Subcutaneous abdominal adipose tissue (tissue), 5 donors: Measurements from ENCODE around the gene RHEB.
"Not testable (repeated sequence)": the region's sequence is repeated elsewhere in the genome, so short reads cannot be mapped to it uniquely, and the experiment has no call there.

Experiments used
- H3K27ac ChIP-seq: one replicate; pipeline ENCODE4 v1.7.0; 2013; ENCODE audit warnings: low read depth, mild to moderate bottlenecking, inconsistent platforms, low read length, moderate library complexity
- H3K27me3 ChIP-seq, 5 donors: one replicate each; pipeline ENCODE4 v1.7.0; 2013; ENCODE audit warnings: low read length in 5 of 5, inconsistent platforms in 1 of 5; ENCODE audit not compliant: control insufficient read depth in 5 of 5, insufficient read depth in 4 of 5
- H3K36me3 ChIP-seq, 5 donors: one replicate each; pipeline ENCODE4 v1.7.0; 2013; ENCODE audit warnings: low read length in 5 of 5; ENCODE audit not compliant: control insufficient read depth in 5 of 5, insufficient read depth in 5 of 5
- H3K4me1 ChIP-seq, 5 donors: one replicate each; pipeline ENCODE4 v1.7.0; 2013; ENCODE audit warnings: low read length in 5 of 5, mild to moderate bottlenecking in 3 of 5, moderate library complexity in 1 of 5; ENCODE audit not compliant: control insufficient read depth in 5 of 5, insufficient read depth in 5 of 5
- H3K4me3 ChIP-seq, 5 donors: one replicate each; pipeline ENCODE4 v1.7.0; 2013; ENCODE audit warnings: low read length in 5 of 5, low read depth in 1 of 5
- H3K9ac ChIP-seq, 5 donors: one replicate each; pipeline ENCODE4 v1.7.0; 2013; ENCODE audit warnings: low read length in 5 of 5, mild to moderate bottlenecking in 4 of 5, moderate library complexity in 3 of 5
- H3K9me3 ChIP-seq, 5 donors: one replicate each; pipeline ENCODE4 v1.7.0; 2013; ENCODE audit warnings: low read length in 5 of 5; ENCODE audit not compliant: control insufficient read depth in 5 of 5
- donor health status: healthy.
- donor health status: healthy.
- donor health status: healthy.
- donor health status: healthy.
- donor health status: healthy.

The RHEB gene

DNA sequence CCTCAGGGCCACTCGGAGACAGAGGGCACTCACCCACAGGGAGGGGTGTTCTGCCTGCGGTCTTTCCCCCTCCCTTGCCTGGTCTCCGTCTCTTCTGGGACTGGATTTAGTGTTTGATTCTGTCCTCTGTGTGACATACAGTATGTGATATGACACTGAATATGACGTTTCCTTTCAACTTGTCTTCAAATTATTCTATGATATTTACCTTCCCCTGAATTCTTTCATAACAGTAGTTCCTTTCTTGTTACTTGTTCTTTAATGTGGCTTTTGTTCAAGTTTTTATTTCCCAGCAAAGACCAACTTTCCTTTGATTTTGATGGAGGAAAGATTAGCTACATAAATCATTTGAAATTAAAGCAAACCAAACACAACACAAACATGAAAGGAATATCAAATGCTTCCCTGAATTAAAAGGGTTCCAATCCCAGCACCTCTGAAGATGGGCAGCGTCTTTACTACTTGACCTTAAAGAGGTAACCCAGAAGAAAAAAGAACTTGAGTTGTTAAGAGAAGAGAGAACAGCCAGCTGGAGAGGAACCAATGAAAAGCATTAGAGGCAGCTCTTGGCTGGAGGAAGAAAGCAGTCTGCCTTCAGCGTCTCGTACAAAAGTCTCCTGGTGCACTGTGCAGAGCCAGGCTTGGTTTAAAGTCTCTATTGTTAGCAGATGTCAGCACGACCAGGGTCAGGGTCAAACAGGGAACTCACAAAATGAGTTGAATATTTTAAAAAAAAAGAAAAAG is 18.3 kb upstream of the RHEB start:
- peaks cover 1 to 14% (median 4%) of the 10 kb centered on the region in 5 donors for H3K4me1 ChIP-seq
- H3K36me3 ChIP-seq, result no peaks in the 10 kb centered on the region
- no peak overlapping the region for H3K9ac ChIP-seq
- no peaks in the 10 kb centered on the region for H3K9me3 ChIP-seq
- H3K27me3 ChIP-seq, result no peaks in the 10 kb centered on the region
- no peak overlapping the region for H3K4me3 ChIP-seq
- H3K27ac ChIP-seq, result no peak overlapping the region

- H3K36me3 ChIP-seq, result not testable (repeated sequence)
Observed at GRCh38 chr7:151536178-151536577, 16.5 kb upstream of the RHEB start.

GRCh38 chr7:151529842-151530241 is 10.1 kb upstream of the RHEB start:
- no peaks in the 10 kb centered on the region for H3K36me3 ChIP-seq
- no peak overlapping the region for H3K4me3 ChIP-seq
- H3K4me1 ChIP-seq, result no peaks in the 10 kb centered on the region
- peaks cover 0 to 6% (median 4%) of the 10 kb centered on the region in 5 donors for H3K9me3 ChIP-seq
- no peak overlapping the region for H3K27ac ChIP-seq
- no peak overlapping the region for H3K9ac ChIP-seq
- H3K27me3 ChIP-seq, result no peaks in the 10 kb centered on the region

More at GRCh38 chr7:151536178-151536577, 16.5 kb upstream of the RHEB start:
- not testable (repeated sequence) for H3K27me3 ChIP-seq, H3K9ac ChIP-seq, H3K27ac ChIP-seq, H3K9me3 ChIP-seq, H3K4me3 ChIP-seq
- H3K4me1 ChIP-seq, result peaks cover 1 to 14% (median 4%) of the 10 kb centered on the region in 5 donors

- Histone ChIP-seq H3K4me3 (no peak overlapping the region), H3K36me3 (no peaks in the 10 kb centered on the region), H3K4me1 (peaks cover 1 to 11% (median 9%) of the 10 kb centered on the region in 5 donors), H3K9me3 (peaks cover 0 to 4% (median 1%) of the 10 kb centered on the region in 5 donors), H3K27me3 (no peaks in the 10 kb centered on the region), H3K27ac (no peak overlapping the region), H3K9ac (no peak overlapping the region)
Observed at GRCh38 chr7:151524845-151525244, 5.2 kb upstream of the RHEB start.

GRCh38 chr7:151524331-151524730 is 4.6 kb upstream of the RHEB start:
- no peaks in the 10 kb centered on the region for H3K9me3 ChIP-seq
- no peak overlapping the region for H3K4me3 ChIP-seq
- H3K36me3 ChIP-seq, result no peaks in the 10 kb centered on the region
- H3K9ac ChIP-seq, result no peak overlapping the region
- H3K27ac ChIP-seq, result no peak overlapping the region
- peaks cover 1 to 11% (median 9%) of the 10 kb centered on the region in 5 donors for H3K4me1 ChIP-seq
- H3K27me3 ChIP-seq, result no peaks in the 10 kb centered on the region

DNA sequence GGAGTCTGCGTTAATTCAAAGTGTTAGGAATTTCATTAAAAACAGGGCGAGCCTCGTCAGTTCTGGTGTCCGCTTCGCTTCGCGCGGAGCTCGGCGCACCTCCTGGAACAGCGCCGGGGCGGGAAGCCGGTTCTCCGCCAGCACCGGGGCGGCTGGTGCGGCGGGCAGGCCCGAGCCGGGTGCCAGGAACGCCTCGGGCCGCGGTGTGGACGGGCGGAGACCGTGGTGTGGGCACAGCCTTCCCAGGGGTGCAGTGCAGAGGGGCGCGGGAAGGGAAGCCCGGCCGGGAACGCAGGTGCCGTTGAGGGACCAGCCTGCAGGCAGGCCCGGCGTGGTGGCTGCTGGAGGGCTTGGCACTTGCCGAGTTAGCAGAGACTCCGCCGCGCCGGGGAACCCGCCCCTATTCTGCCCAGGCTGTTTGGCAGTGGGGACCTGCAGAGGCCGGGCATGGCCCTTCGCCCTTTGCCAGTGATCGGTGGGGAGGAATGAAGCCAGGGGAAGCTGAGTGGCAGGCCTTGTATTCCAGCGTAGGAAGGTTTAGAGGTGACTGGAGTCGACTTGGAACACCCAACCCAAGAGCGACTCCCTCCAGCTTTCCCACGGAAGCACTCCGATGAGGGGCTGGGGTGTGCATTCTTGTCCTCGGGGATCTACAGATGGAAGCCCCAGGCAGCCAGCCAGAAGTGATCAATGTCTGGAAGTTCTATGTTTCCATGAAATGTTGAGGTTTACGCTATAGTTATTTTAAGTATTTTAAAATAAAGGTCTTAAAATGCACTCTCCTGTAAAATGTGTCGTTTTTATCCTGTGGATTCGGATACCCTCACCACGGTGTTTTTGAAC is 945 bp upstream of the RHEB start:
- peaks cover 5 to 40% (median 30%) of the 10 kb centered on the region in 5 donors for H3K4me1 ChIP-seq
- H3K27me3 ChIP-seq, result no peaks in the 10 kb centered on the region
- H3K4me3 ChIP-seq, result peak overlapping the region; percentile 64 to 76 (median 72)
- H3K27ac ChIP-seq, result peak overlapping the region; percentile 91
- peak overlapping the region in 4 of 5 donors; percentile 67 to 78 (median 72) for H3K9ac ChIP-seq
- no peaks in the 10 kb centered on the region for H3K36me3 ChIP-seq
- no peaks in the 10 kb centered on the region for H3K9me3 ChIP-seq

DNA sequence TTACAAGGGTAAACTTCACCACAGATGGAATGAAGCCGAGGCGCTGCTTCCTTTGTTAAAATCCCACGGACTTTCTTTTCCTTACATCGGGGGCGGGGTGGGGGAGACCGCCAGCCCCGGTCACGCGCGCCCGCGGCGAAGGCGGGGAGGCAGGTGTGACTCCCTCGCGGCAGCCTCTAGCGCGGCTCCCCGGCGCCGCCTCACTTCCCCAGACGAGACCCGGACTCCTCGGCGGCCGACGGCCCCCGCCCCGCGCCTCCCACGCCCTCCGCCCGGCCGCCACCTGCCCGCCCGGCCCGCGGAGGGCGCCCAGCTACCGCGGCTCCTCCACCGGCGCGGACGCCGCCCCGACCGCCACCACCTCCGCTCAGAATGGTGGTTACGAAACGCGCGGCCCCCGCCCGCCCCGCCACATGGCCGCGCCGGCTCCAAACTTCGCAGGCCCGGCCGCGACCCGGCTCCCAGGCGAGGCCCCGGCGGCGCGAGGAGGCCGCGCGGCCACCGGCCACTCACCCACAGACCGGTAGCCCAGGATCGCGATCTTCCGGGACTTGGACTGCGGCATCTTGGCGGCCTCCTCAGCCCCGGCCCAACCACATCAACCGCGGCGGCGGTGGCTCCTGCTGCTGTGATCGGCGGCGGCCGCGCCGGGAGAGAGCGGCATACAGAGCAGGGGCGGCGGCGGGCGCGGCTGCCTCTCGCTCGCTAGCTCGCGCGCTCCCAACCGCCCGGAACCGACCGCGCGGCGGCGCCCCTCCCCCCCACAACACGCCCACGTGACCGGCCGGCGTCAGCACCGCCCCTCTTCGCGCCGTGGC is 539 bp downstream of the RHEB start:
- not testable (repeated sequence) for H3K9me3 ChIP-seq, H3K36me3 ChIP-seq, H3K27me3 ChIP-seq
- Histone ChIP-seq H3K9ac (peak overlapping the region; percentile 77 to 97 (median 88)), H3K27ac (peak overlapping the region; percentile 96), H3K4me3 (peak overlapping the region; percentile 74 to 89 (median 83)), H3K4me1 (peaks cover 5 to 44% (median 32%) of the 10 kb centered on the region in 5 donors)

- Histone ChIP-seq H3K9me3 (no peaks in the 10 kb centered on the region), H3K4me1 (peaks cover 5 to 44% (median 32%) of the 10 kb centered on the region in 5 donors), H3K27me3 (no peaks in the 10 kb centered on the region), H3K4me3 (peak overlapping the region; percentile 74 to 89 (median 83)), H3K27ac (peak overlapping the region; percentile 96), H3K36me3 (no peaks in the 10 kb centered on the region), H3K9ac (peak overlapping the region; percentile 77 to 97 (median 88))
Observed at GRCh38 chr7:151518105-151518946, 1.4 kb downstream of the RHEB start.

DNA sequence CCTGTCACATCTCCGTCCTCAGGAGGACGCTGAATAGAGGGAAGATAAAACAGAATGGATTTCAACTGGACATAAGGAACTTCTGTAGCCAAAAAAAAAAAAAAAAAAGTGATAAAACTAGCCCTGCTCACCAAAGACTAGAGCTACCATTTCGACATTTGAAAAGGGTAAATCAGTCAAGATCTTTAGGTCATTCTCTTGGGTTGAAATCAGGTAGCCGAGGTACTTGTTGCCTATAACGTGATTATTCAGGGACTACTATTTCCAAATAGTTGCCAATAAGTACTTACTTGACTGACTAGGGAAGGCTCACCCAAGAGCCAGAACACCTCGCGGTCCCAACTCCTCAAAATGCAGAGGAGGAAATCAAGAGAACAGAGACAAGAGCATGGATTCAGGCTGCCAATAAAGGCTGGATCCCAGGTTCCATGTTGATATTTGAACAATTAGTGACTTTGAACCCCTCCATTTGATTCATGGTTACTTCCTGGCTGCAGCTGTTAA is 2.0 kb downstream of the RHEB start:
- H3K27me3 ChIP-seq, result no peaks in the 10 kb centered on the region
- no peaks in the 10 kb centered on the region for H3K9me3 ChIP-seq
- peak overlapping the region; percentile 96 for H3K27ac ChIP-seq
- peaks cover 5 to 49% (median 37%) of the 10 kb centered on the region in 5 donors for H3K4me1 ChIP-seq
- H3K4me3 ChIP-seq, result peak overlapping the region; percentile 74 to 89 (median 83)
- no peaks in the 10 kb centered on the region for H3K36me3 ChIP-seq
- peak overlapping the region in 4 of 5 donors; percentile 50 to 97 (median 92) for H3K9ac ChIP-seq
